ENCODE results near the gene METTL14.

DNA sequence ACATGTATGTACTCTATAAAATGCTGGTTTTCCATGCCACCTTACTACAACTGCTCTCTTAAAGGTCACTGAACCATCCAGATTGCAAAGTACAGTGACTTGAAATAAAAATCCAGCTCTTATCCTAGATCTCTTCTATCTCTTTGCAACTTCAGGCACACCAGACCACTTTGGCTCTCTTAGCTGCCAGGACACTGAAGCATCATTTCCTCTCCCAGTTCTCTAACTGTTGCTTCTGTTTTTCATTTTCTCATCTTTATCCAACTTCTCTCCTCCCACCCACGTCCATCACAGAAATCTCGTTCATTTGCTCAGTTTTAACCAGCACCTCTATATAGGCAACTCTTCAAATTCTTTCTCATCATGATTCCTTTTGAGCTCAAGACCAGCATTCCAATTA is 74.3 kb downstream of the METTL14 start:
- TF ChIP-seq, protein P1, sequence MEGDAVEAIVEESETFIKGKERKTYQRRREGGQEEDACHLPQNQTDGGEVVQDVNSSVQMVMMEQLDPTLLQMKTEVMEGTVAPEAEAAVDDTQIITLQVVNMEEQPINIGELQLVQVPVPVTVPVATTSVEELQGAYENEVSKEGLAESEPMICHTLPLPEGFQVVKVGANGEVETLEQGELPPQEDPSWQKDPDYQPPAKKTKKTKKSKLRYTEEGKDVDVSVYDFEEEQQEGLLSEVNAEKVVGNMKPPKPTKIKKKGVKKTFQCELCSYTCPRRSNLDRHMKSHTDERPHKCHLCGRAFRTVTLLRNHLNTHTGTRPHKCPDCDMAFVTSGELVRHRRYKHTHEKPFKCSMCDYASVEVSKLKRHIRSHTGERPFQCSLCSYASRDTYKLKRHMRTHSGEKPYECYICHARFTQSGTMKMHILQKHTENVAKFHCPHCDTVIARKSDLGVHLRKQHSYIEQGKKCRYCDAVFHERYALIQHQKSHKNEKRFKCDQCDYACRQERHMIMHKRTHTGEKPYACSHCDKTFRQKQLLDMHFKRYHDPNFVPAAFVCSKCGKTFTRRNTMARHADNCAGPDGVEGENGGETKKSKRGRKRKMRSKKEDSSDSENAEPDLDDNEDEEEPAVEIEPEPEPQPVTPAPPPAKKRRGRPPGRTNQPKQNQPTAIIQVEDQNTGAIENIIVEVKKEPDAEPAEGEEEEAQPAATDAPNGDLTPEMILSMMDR (IDR thresholded peaks at IDR 0.05; ENCODE audit: low read length): no peak
- TF ChIP-seq EZH2phosphoT487 (IDR thresholded peaks at IDR 0.05; ENCODE audit: low read length): no peak

Measured in MM.1S (cell line).